Effector memory CD4-positive, alpha-beta T cell (primary cell): ENCODE data around the gene LAMA3.

Experiments
- DNase-seq, 3 donors: peaks; one replicate each; pipeline ENCODE4 v3.0.0-alpha.2; 2020
- H3K27ac ChIP-seq: 2 replicates; pipeline ENCODE4 v1.7.0; 2013; ENCODE audit warnings: mild to moderate bottlenecking, low read length, moderate library complexity; ENCODE audit not compliant: insufficient read depth, poor library complexity, severe bottlenecking
- H3K27me3 ChIP-seq: replicated peaks from 2 replicates; pipeline ENCODE4 v1.7.0; 2013; ENCODE audit warnings: mild to moderate bottlenecking, low read length; ENCODE audit not compliant: insufficient read depth, control insufficient read depth, poor library complexity, severe bottlenecking
- H3K36me3 ChIP-seq: 2 replicates; pipeline ENCODE4 v1.7.0; 2013; ENCODE audit warnings: mild to moderate bottlenecking, low read length, moderate library complexity; ENCODE audit not compliant: control insufficient read depth, insufficient read depth
- H3K4me1 ChIP-seq: 2 replicates; pipeline ENCODE4 v1.7.0; 2013; ENCODE audit warnings: low read length, mild to moderate bottlenecking; ENCODE audit not compliant: control insufficient read depth, insufficient read depth, poor library complexity, severe bottlenecking
- H3K4me3 ChIP-seq: 2 replicates; pipeline ENCODE4 v1.7.0; 2013; ENCODE audit warnings: low read length, low read depth, mild to moderate bottlenecking; ENCODE audit not compliant: insufficient read depth, poor library complexity, severe bottlenecking
- H3K9me3 ChIP-seq: 2 replicates; pipeline ENCODE4 v1.7.0; 2013; ENCODE audit warnings: mild to moderate bottlenecking, low read length, moderate library complexity; ENCODE audit not compliant: control insufficient read depth

The LAMA3 gene

GRCh38 chr18:23879126-23879525, 189.9 kb downstream of the LAMA3 start:
- DNase-seq, result no peak
- no peaks in the 10 kb centered on the region for H3K36me3 ChIP-seq
- no peaks in the 10 kb centered on the region for H3K4me1 ChIP-seq
- no peaks in the 10 kb centered on the region for H3K9me3 ChIP-seq
- no peak overlapping the region for H3K27ac ChIP-seq
- no peak overlapping the region for H3K4me3 ChIP-seq
- no peaks in the 10 kb centered on the region for H3K27me3 ChIP-seq

- H3K27ac ChIP-seq, result no peak overlapping the region
- no peaks in the 10 kb centered on the region for H3K27me3 ChIP-seq
- H3K9me3 ChIP-seq, result no peaks in the 10 kb centered on the region
- H3K36me3 ChIP-seq, result no peaks in the 10 kb centered on the region
- no peaks in the 10 kb centered on the region for H3K4me1 ChIP-seq
- no peak overlapping the region for H3K4me3 ChIP-seq
- DNase-seq, result no peak
Observed at GRCh38 chr18:23879544-23879943, 190.3 kb downstream of the LAMA3 start.

- Histone ChIP-seq H3K4me1 (no peaks in the 10 kb centered on the region), H3K36me3 (no peaks in the 10 kb centered on the region), H3K9me3 (no peaks in the 10 kb centered on the region), H3K27me3 (no peaks in the 10 kb centered on the region), H3K27ac (no peak overlapping the region), H3K4me3 (no peak overlapping the region)
- DNase-seq, result no peak
Observed at GRCh38 chr18:23879966-23880565, 190.8 kb downstream of the LAMA3 start.

GRCh38 chr18:23880931-23881617, 191.8 kb downstream of the LAMA3 start:
- peaks cover 8% of the 10 kb centered on the region for H3K4me1 ChIP-seq
- no peak overlapping the region for H3K4me3 ChIP-seq
- H3K36me3 ChIP-seq, result no peaks in the 10 kb centered on the region
- no peak overlapping the region for H3K27ac ChIP-seq
- no peaks in the 10 kb centered on the region for H3K9me3 ChIP-seq
- DNase-seq, result no peak
- H3K27me3 ChIP-seq, result no peaks in the 10 kb centered on the region

GRCh38 chr18:23881778-23882177, 192.5 kb downstream of the LAMA3 start:
- DNase-seq, result no peak
- no peaks in the 10 kb centered on the region for H3K36me3 ChIP-seq
- no peaks in the 10 kb centered on the region for H3K27me3 ChIP-seq
- peaks cover 8% of the 10 kb centered on the region for H3K4me1 ChIP-seq
- H3K4me3 ChIP-seq, result no peak overlapping the region
- H3K27ac ChIP-seq, result no peak overlapping the region
- H3K9me3 ChIP-seq, result no peaks in the 10 kb centered on the region

GRCh38 chr18:23882616-23883276, 193.5 kb downstream of the LAMA3 start:
- no peak for DNase-seq
- Histone ChIP-seq H3K4me3 (no peak overlapping the region), H3K27ac (no peak overlapping the region), H3K27me3 (no peaks in the 10 kb centered on the region), H3K9me3 (no peaks in the 10 kb centered on the region), H3K36me3 (no peaks in the 10 kb centered on the region), H3K4me1 (peaks cover 8% of the 10 kb centered on the region)

- no peak overlapping the region for H3K27ac ChIP-seq
Observed at GRCh38 chr18:23883277-23883790, 194.1 kb downstream of the LAMA3 start.

GRCh38 chr18:23884681-23885375, 195.6 kb downstream of the LAMA3 start:
- no peaks in the 10 kb centered on the region for H3K36me3 ChIP-seq
- H3K4me1 ChIP-seq, result peaks cover 8% of the 10 kb centered on the region
- H3K27ac ChIP-seq, result no peak overlapping the region
- H3K9me3 ChIP-seq, result no peaks in the 10 kb centered on the region
- H3K27me3 ChIP-seq, result no peaks in the 10 kb centered on the region
- no peak for DNase-seq
- H3K4me3 ChIP-seq, result no peak overlapping the region

More at GRCh38 chr18:23883277-23883790, 194.1 kb downstream of the LAMA3 start:
- Histone ChIP-seq H3K4me1 (peaks cover 8% of the 10 kb centered on the region), H3K36me3 (no peaks in the 10 kb centered on the region), H3K9me3 (no peaks in the 10 kb centered on the region), H3K27me3 (no peaks in the 10 kb centered on the region), H3K4me3 (no peak overlapping the region)
- DNase-seq, result no peak

GRCh38 chr18:23885750-23886149, 196.5 kb downstream of the LAMA3 start:
- Histone ChIP-seq H3K36me3 (no peaks in the 10 kb centered on the region), H3K27ac (no peak overlapping the region), H3K9me3 (no peaks in the 10 kb centered on the region), H3K27me3 (no peaks in the 10 kb centered on the region), H3K4me1 (peaks cover 8% of the 10 kb centered on the region), H3K4me3 (no peak overlapping the region)
- DNase-seq, result no peak
